Mammary epithelial cell (primary cell): Measurements from ENCODE around the gene PKHD1.

ENCODE experiments used
- CTCF ChIP-seq, 2 donors: IDR thresholded peaks in 1 of 2; conservative IDR thresholded peaks in 1 of 2; 2 replicates each; pipeline ENCODE4 v1.5.1; 2011 to 2012; ENCODE audit warnings: inconsistent platforms in 2 of 2, low read length in 2 of 2, mild to moderate bottlenecking in 2 of 2, control low read depth in 1 of 2, low read depth in 1 of 2; ENCODE audit not compliant: insufficient read depth in 1 of 2; ENCODE audit errors: extremely low read depth in 1 of 2
- EZH2 ChIP-seq: IDR thresholded peaks from 2 replicates; pipeline ENCODE4 v1.6.1; 2012; ENCODE audit warnings: low read length, inconsistent platforms, borderline replicate concordance

GRCh38 chr6:51578362-51578761, 509.1 kb downstream of the PKHD1 start:
- TF ChIP-seq CTCF (conservative IDR thresholded peaks at IDR 0.05 in 1 of 2, IDR thresholded peaks at IDR 0.05 in 1 of 2; ENCODE audit: extremely low read depth in 1 of 2, insufficient read depth in 1 of 2, low read depth in 1 of 2, low read length in 2 of 2) (no peak), EZH2 (no peak)
